CD4-positive, alpha-beta T cell treated with Interleukin-15 for 1 hour (primary cell): ENCODE measurements around the gene EHBP1.

Experiments
- DNase-seq: peaks from one replicate; pipeline ENCODE4 v3.0.0-alpha.2; 2020

Gene EHBP1

DNA sequence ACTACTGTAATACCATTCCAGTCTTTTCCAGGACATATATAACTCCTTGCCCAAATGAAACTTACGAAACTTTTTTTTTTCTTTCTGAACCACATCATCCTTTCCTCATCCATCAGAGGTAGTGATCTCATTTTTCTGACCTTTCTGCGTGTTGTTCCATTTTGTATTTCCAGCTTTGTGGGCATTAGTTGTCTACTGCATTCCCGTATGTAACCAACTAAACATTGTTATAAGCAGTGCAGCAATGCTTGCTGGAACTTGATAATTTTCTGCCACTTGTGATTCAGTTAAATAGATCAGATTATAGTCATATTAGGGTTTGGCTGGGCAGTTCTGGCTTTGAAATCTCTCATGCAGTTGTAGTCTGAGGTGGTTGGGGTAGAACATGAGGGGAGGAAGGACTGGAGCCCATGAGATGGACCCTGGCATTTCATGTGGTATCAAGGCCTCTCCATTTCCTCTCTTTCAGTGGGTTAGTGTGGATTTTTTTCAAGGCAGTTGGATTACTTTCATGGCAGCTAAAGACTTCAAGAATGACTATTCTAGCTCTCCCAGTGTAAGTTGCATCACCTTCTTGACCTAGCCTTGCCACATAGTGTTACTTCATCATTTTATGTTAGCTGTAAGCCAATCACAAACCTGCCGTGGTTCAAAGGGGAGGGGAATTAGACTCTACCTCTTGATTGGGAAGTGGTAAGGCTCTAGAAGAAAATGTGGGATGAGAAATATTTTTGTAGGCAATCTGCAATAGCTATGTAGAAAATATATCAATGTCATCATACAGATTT is 80.5 kb downstream of the EHBP1 start:
- no peak for DNase-seq

- DNase-seq = no peak
Measured at GRCh38 chr2:62787386-62787785, 81.9 kb downstream of the EHBP1 start.

DNA sequence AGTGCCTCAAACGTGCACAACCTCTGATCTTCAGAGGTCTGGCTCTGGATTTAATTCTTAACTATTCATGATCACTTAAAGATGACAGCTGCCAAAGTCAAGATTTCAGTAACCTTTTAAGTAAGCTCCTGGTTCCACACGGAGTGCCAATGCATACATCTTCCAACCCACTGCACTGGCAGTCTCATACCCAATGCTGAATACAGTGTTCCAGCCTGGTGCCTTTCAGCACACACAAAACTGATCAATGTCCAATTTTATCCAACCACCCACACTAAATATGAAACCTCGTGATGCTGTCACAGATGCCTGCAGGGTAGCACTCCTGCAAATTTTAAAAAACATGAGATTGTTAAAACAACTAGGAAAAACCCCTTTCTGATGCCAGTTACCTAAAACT is 84.0 kb downstream of the EHBP1 start:
- no peak for DNase-seq

- DNase-seq = no peak
Measured at GRCh38 chr2:62789918-62790317, 84.4 kb downstream of the EHBP1 start.

DNA sequence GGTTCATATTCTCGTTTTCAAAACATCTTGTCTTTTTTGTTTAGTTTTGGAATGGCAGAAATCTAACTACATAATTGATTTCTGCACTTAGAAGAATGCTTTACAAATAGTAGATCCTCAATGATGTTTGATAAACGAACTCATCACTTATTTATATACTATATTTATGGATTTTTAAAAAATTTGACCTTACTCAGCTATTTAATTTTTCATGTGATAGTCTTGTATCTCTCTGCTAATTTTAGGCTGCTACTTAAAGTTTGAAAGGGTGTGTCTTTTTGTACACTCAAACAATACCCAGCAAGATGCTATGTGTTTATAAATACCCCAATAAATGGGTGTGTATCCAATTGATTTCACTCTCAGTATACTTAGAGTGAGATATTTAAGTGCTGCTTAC is 86.9 kb downstream of the EHBP1 start:
- DNase-seq = no peak

- DNase-seq = no peak
Measured at GRCh38 chr2:62793213-62793612, 87.7 kb downstream of the EHBP1 start.

DNA sequence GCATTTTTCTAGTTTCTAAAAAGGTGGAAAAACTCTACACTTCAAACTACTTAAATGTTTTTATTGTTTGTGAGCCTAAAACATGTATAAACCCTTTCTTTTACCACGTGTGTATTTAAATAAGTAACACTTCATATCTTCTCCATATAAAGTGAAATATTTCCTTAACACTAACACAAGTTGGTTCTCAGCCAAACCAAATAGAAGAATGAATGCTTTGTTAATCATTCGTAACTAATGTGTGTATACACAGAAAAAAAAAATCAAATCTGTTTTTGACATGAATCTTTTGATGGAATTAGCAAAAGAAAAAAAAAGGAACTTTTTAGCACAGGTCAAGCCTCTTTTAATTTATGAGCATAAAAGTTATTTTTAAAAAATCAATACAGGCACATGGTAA is 89.3 kb downstream of the EHBP1 start:
- no peak for DNase-seq

DNA sequence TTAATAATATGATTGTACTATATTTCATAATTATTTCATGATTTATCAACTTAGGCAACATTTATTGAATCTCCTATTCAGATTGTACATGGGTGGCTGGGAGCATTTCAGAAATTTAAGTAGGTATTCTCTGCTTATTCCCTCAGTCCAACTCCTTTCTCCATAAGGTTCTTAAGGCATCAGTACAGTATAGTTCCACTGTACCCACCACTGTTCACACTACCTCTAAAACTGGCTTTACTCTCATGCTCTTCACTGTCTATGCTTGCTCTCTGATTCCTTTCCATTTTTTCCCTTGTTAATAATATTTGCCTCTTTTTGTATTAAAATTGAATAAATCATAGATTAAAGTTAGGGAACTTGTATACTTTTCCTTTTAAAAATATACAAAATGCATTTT is 89.8 kb downstream of the EHBP1 start:
- no peak for DNase-seq

GRCh38 chr2:62797107-62797506 is 91.6 kb downstream of the EHBP1 start:
- DNase-seq = no peak

DNA sequence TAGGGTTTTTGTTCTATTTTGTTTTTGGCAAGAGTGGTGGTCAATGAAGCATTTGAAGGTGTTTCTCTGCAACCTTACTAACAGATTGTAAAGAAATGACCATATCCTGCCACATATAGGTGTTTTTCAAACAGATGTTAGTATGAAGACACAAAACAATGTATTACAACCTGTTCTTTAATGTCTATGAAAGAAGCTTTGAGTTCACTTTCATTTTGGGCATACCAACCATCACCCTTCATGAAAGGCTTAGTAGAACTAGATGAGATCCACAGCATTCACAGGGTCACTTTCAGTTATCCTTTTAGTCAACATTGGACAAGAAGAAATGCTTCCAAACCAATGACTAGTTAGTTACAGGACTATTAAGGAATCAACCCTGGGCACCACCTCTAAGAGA is 95.1 kb downstream of the EHBP1 start:
- DNase-seq = no peak

DNA sequence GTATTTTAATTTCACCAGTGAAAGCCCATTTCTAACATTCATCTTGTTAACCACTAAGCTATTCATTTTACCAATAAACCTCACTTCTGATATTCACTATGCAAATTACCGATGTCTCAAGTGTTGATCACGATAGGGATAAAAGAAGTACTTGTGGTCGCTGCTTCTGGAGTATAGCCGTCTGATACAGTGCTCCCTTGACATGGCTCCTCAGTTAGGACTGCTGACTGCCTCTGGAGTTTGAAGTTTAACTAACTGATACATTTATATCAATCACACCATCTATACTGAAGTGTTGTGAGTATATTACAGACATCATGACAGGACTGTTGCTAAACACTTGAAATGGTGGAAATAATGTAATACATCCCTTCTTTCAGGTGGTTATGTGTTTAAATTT is 95.6 kb downstream of the EHBP1 start:
- no peak for DNase-seq

DNA sequence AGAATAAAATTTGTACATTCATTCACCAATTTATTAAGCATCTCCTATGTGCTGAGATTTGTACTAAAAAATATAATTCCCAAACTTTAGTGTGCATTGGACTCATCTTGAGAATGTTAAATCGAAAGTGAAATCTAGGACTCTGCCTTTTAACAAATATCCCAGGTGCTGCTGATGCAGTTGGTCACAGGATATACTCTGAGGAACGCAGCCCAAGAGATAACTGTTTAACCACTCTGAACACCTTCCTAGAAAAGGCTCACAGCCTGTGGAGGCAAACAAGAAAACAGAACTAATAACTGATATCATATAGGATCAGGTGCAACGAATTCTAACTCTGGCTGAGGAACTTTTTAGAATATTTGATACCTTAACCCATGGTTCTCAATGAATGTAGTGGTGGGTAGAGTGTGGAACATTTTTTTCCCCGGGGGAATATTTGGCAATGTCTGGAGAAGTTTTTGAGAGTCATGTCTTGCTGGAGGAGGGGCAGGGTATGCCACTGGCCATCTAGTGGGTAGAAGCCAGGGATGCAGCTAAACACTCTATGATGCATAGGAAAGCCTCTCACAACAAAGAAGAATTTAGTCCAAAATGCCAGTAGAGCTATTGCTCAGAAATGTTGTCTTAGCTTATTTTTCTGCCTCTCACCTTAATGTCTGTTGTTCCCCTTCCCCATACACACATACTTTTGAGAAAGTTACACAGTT is 96.5 kb downstream of the EHBP1 start:
- no peak for DNase-seq

- DNase-seq = no peak
Measured at GRCh38 chr2:62803961-62804360, 98.4 kb downstream of the EHBP1 start.

DNA sequence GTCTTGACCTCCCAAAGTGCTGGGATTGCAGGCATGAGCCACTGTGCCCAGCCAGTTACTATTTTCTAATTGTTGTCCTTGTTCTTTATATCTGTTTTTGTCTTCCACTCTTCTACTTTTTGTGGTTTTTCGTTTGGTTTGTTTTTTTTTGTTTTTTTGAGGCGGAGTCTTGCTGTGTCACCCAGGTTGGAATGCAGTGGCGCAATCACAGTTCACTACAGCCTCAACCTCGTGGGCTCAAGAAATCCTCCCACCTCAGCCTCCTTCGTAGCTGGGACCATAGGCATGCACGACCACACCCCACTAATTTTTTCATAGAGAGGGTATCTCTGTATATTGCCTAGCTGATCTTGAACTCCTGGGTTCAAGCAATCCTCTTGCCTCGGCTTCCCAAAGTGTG is 100.7 kb downstream of the EHBP1 start:
- DNase-seq = no peak

DNA sequence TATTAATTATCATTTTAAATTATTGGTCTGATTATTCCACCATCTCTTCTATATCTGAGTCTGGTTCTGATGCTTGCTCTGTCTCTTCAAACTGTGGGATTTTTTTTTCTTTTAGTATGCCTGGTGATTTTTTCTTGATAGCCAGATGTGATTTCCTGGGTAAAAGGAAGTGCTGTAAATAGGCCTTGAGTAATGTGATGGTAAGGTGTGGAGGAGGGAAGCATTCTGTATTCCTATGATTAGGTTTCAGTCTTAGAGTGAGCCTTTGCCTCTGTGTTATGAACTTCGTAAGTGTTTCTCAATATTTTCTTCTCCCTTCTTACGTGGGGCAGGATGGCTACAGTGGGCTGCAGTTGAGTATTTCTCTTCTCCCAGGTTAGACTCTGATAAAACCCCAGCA is 103.0 kb downstream of the EHBP1 start:
- no peak for DNase-seq

GRCh38 chr2:62811086-62811485 is 105.6 kb downstream of the EHBP1 start:
- no peak for DNase-seq

GRCh38 chr2:62811972-62812371 is 106.5 kb downstream of the EHBP1 start:
- no peak for DNase-seq

DNA sequence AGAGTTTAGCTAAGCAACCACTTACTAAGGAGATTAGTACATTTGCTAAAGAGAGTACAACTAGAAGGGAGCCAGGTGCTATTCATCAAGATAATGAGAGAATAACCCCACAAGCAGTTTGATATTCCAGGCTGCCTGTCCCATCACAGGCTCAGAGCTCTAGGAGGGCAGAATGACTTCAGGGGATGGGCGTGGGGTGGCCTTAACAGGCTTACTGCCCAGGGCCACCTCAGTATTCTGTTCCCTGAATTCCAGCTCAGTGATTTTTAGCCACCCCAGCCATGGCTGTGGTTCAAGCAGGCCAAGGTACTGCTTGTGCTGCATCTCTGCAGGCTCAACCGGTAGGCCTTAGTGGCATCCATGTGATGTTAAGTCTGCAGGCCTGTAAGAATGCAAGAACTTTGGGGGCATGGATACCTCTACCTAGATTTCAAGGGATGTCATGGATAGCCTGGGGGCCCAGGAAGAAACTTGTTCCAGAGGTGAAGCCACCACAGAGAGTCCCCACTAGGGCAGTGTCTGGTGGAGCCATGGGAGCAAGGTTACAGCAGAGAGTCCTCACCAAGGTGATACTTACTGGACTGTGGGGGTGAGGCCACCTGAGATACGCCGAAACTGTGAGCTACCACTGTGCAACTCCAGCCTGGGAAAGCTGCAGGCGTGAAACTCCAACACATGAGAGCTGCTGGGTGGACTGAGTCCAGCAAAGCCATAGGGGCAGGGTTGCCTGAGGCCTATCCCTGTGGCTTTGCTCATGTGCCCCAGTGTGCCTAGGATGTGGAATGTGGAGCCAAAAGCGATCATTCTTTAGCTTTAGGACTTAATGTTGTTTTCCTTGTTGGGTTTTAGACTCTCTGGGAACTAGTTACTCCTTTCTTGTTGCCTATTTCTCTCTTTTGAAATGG is 107.7 kb downstream of the EHBP1 start:
- DNase-seq = no peak

DNA sequence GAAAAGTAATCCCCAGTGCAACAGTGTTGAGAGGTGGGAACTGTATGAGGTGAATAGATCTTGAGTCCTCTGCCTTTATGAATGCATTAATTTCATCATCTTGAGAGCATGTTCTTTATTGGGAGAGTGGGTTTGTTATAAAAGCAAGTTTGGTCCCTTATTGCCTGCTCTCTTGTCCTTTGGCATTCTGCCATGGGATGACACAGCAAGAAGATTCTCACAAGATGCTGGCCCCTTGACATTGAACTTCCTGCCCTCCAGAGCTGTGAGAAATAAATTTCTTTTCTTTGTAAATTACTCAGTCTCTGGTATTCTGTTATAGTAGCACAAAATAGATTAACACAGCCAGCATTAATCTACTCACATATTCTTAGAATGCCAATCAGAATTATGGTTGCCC is 108.6 kb downstream of the EHBP1 start:
- DNase-seq = no peak

GRCh38 chr2:62817348-62817747 is 111.8 kb downstream of the EHBP1 start:
- DNase-seq = no peak

DNA sequence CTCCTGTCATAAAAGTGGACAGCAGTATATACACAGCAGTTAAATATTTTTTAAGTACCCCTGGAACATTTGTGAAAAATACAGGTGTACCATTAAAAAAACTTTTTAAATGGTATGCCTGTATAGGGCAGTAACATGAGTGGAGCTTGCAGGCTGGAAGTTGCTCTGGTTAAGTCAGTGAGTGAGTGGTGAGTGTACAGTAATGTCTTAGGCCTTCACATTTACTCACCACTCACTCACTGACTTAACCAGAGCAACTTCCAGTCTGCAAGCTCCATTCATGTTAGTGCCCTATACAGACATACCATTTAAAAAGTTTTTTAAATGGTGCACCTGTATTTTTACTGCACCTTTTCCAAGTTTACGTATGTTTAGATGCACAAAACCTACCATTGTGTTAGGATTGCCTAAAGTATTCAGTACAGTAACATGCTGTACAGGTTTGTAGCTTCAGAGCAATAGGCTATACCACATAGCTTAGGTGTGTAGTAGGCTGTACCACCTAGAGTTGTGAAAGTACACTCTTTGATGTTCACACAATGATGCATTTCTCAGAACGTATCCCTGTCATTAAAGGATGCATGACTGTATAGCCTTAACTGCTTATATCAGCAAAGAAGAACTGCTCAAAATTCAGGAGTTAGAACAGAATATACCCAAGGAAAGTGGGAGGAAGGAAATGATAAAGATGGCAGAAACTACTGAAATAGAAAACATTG is 112.6 kb downstream of the EHBP1 start:
- no peak for DNase-seq

DNA sequence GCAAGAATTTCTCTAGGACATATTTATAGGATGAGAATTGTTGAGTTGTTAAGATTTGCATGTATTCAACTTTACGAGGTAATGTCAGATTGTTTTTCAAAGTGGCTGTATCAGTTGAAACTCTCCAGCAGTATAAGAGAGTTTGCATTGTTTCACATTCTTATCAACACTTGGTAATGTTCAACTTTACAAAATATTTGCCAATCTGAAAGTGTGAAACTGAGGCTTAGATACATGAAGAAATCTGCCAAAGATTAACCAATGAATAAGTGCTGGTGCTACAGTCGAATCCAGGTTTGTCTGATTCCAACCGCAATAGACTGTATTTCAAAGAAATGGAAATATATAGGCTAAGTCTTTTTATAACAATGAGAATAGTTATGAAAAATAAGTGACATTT is 117.0 kb downstream of the EHBP1 start:
- no peak for DNase-seq

DNA sequence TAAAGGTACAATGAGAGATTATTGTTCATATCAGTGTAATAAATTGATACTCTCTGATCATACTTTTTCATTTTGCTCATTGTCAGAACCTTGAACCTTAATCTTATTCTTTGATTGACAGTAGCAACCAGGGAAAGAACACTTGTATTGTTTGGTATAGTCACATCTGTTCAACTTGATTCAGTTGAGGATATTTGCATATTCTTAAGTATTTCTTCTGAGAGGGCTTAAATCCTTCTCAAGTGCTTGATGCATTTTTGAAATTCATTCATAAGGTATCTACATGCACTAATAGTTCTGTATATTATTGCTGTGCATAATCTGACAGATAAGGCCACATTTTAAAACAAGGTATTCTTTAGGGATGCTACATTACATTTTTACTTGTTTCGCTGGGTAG is 118.9 kb downstream of the EHBP1 start:
- DNase-seq = no peak
